AG04449 (cell line): ENCODE results near the gene TCHP.
"Not testable (repeated sequence)": the region's sequence is repeated elsewhere in the genome, so short reads cannot be mapped to it uniquely, and the experiment has no call there.

Experiments
- CTCF ChIA-PET: fragments of 350-600 bp; formaldehyde crosslinking; extraction: SDS; loops from one replicate; lab custom pipeline; 2021; ENCODE audit warnings: antibody characterized with exemption; lab: Yijun Ruan, JAX
- POLR2A ChIA-PET: fragments of 400-600, 350-600 bp; formaldehyde crosslinking; extraction: SDS; loops from one replicate; lab custom pipeline; 2020; ENCODE audit warnings: antibody characterized with exemption, inconsistent platforms; lab: Yijun Ruan, JAX
- DNase-seq: peaks from one replicate; pipeline ENCODE4 v3.0.0-alpha.2; 2010; ENCODE audit warnings: low read depth, low spot score
- H3K4me3 ChIP-seq: 2 replicates; pipeline ENCODE4 v1.5.1; 2011; ENCODE audit warnings: low read depth, mild to moderate bottlenecking, control low read depth, low read length
- CTCF ChIP-seq: IDR thresholded peaks from one replicate; pipeline ENCODE4 v1.5.1; 2011; ENCODE audit warnings: mild to moderate bottlenecking, moderate library complexity, low read length, control low read depth, inconsistent platforms; ENCODE audit not compliant: insufficient read depth; ENCODE audit errors: missing control alignments

TCHP gene

GRCh38 chr12:109881752-109882151, 18.3 kb upstream of the TCHP start:
- CTCF ChIA-PET = interaction anchor here (0.8 to 3.0 kb wide), 5 partner anchors 9 to 284 kb away, joined by 3 to 14 read pairs (median 4); no protein-coding TSS in a partner anchor
- no peak for DNase-seq
- POLR2A ChIA-PET = no interaction called here
- no peak overlapping the region for H3K4me3 ChIP-seq
- no peak for TF ChIP-seq CTCF

GRCh38 chr12:109883461-109883860, 16.6 kb upstream of the TCHP start:
- ChIA-PET POLR2A (no interaction called here), CTCF (interaction anchor here (1.2 to 1.4 kb wide), 2 partner anchors 38 to 78 kb away, joined by 3 to 6 read pairs; no protein-coding TSS in a partner anchor)
- no peak for TF ChIP-seq CTCF
- no peak overlapping the region for H3K4me3 ChIP-seq
- DNase-seq = no peak

DNA sequence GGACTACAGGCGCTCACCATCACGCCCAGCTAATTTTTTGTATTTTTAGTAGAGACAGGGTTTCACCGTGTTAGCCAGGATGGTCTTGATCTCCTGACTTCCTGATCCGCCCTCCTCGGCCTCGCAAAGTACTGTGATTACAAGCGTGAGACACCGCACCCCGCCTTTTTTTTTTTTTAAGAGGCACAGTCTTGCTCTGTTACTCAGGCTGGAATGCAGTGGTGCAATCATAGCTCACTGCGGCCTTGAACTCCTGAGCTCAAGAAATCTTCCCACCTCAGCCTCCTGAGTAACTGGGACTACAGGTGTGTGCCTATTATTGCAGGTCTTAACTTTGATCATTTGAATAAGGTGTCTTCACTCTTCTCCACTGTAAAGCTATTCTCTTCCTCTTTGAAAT, 14.5 kb upstream of the TCHP start:
- TF ChIP-seq CTCF = no peak
- POLR2A ChIA-PET = interaction anchor here (1.1 kb wide), 1 partner anchor 114 kb away, joined by 4 read pairs; the partner anchor contains the start of gene ANKRD13A
- CTCF ChIA-PET = interaction anchor here (1.3 to 1.4 kb wide), 2 partner anchors 10 to 40 kb away, joined by 3 to 6 read pairs; no protein-coding TSS in a partner anchor
- H3K4me3 ChIP-seq = no peak overlapping the region
- DNase-seq = no peak

GRCh38 chr12:109888179-109889020, 11.7 kb upstream of the TCHP start:
- CTCF ChIA-PET = interaction anchor here (0.6 to 2.3 kb wide), 10 partner anchors 7 to 84 kb away, joined by 3 to 9 read pairs (median 3); no protein-coding TSS in a partner anchor
- no peak overlapping the region for H3K4me3 ChIP-seq
- POLR2A ChIA-PET = interaction anchor here (0.8 to 1.2 kb wide), 4 partner anchors 24 to 110 kb away, joined by 3 to 4 read pairs (median 3); no protein-coding TSS in a partner anchor
- DNase-seq = peak; percentile 86
- no peak for TF ChIP-seq CTCF

DNA sequence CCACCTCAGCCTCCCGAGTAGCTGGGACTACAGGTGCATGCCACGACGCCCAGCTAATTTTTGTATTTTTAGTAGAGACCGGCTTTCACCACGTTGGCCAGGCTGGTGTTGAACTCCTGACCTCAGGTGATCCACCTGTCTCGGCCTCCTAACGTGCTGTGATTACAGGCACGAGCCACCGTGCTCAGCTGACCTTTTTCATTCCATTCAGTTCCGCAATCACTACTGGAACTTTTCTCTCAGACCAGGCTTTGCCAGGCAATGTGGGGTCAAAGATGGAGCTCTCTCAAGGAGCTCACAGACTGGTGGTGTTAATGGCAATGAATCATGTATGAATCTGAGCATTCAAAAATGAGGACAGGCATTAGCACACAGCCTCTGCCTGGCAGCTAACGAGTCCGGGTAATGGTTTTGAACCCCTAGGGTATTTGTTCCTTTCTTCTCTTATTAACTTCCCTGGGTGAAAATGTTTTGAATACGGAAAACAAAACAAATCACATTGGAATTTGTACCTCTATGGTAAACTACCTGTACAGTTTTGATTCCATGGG, 9.4 kb upstream of the TCHP start:
- POLR2A ChIA-PET = no interaction called here
- no peak overlapping the region for H3K4me3 ChIP-seq
- CTCF ChIA-PET = interaction anchor here (0.9 to 1.2 kb wide), 2 partner anchors 9 to 46 kb away, joined by 3 to 4 read pairs; no protein-coding TSS in a partner anchor
- DNase-seq = no peak
- TF ChIP-seq CTCF = no peak

DNA sequence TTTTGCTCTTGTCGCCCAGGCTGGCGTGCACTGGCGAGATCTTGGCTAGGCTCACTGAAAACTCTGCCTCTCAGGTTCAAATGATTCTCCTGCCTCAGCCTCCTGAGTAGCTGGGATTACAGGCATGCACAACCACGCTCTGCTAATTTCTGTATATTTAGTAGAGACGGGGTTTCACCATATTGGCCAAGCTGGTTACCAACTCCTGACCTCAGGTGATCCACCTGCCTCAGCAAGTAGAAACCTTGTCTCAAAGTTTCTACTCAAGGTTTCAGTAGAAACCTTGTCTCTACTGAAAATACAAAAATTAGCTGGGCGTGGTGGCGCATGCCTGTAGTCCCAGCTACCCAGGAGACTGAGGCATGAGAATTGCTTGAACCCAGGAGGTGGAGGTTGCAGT, 8.3 kb upstream of the TCHP start:
- POLR2A ChIA-PET, H3K4me3 ChIP-seq, DNase-seq: not testable (repeated sequence)
- CTCF ChIA-PET = interaction anchor here (1.0 kb wide), 2 partner anchors 35 to 46 kb away, joined by 3 to 4 read pairs; no protein-coding TSS in a partner anchor
